K562 (cell line): ENCODE measurements around the gene LRRC61. TPM values are rescaled to one million over a fixed set of nuclear protein-coding genes. Genes with fewer than 3 reads are reported as not detected.

ENCODE experiments used
- ATF7 ChIP-seq: fragments of 450-650 bp; IDR thresholded peaks from 2 replicates; pipeline ENCODE4 v1.7.1; 2014; ENCODE audit warnings: mild to moderate bottlenecking, moderate library complexity
- COPS2 ChIP-seq: fragments of 450-650 bp; conservative IDR thresholded peaks from 2 replicates; pipeline ENCODE4 v1.6.1; 2016; ENCODE audit warnings: mild to moderate bottlenecking, moderate library complexity
- DPF2 ChIP-seq: fragments of 450-650 bp; IDR thresholded peaks from 2 replicates; pipeline ENCODE4 v1.6.1; 2016
- EP300 ChIP-seq: IDR thresholded peaks from 2 replicates; pipeline ENCODE4 v1.6.1; 2012; ENCODE audit warnings: low read length, improper control_type of control experiment
- GATA2 ChIP-seq: sonication (generic); formaldehyde crosslinking; IDR thresholded peaks from 2 replicates; pipeline ENCODE4 v1.4.0; 2020; ENCODE audit warnings: mild to moderate bottlenecking, missing genetic modification reagents
- HMGN3 ChIP-seq: IDR thresholded peaks from 2 replicates; pipeline ENCODE4 v1.6.1; 2011; ENCODE audit warnings: borderline replicate concordance, low read depth, mild to moderate bottlenecking, mixed read lengths, low read length; ENCODE audit not compliant: insufficient read length; ENCODE audit errors: extremely low read depth
- HNRNPH1 ChIP-seq: fragments of 200-400 bp; formaldehyde crosslinking; optimal IDR thresholded peaks from 2 replicates; pipeline ENCODE3; 2017; ENCODE audit warnings: low read depth, mild to moderate bottlenecking, low read length, moderate library complexity
- NELFE ChIP-seq: IDR thresholded peaks from 2 replicates; pipeline ENCODE4 v1.6.1; 2011; ENCODE audit warnings: mild to moderate bottlenecking; ENCODE audit not compliant: insufficient read depth, insufficient read length
- NFRKB ChIP-seq: fragments of 450-650 bp; IDR thresholded peaks from 2 replicates; pipeline ENCODE4 v1.6.1; 2016; ENCODE audit warnings: low read depth
- NFXL1 ChIP-seq: fragments of 450-650 bp; formaldehyde crosslinking; IDR thresholded peaks from 2 replicates; pipeline ENCODE4 v1.4.0; 2021; ENCODE audit warnings: mild to moderate bottlenecking
- NUFIP1 ChIP-seq: fragments of 450-650 bp; IDR thresholded peaks from 2 replicates; pipeline ENCODE4 v1.6.1; 2018; ENCODE audit not compliant: partially characterized antibody
- POLR2G ChIP-seq: fragments of 200-400 bp; formaldehyde crosslinking; IDR thresholded peaks from 2 replicates; pipeline ENCODE4 v1.6.1; 2017; ENCODE audit warnings: low read depth, mild to moderate bottlenecking, antibody characterized with exemption, low read length, moderate library complexity
- PYGO2 ChIP-seq: fragments of 450-650 bp; IDR thresholded peaks from 2 replicates; pipeline ENCODE4 v1.6.1; 2016; ENCODE audit warnings: mild to moderate bottlenecking, missing genetic modification characterization, moderate library complexity, missing compliant biosample characterization
- RB1 ChIP-seq: fragments of 450-650 bp; IDR thresholded peaks from 2 replicates; pipeline ENCODE4 v1.6.1; 2017; ENCODE audit warnings: low read depth, mild to moderate bottlenecking
- RNF2 ChIP-seq: sonication (generic); IDR thresholded peaks from 2 replicates; pipeline ENCODE4 v1.6.1; 2016
- SLC30A9 ChIP-seq: fragments of 250-450 bp; sonication (Bioruptor Pico); IDR thresholded peaks from 2 replicates; pipeline ENCODE4 v1.8.0; 2022; ENCODE audit warnings: mild to moderate bottlenecking, moderate library complexity
- SMAD2 ChIP-seq: fragments of 150-350 bp; IDR thresholded peaks from 2 replicates; pipeline ENCODE4 v1.6.1; 2014; ENCODE audit warnings: low read depth, mild to moderate bottlenecking, low read length
- SRSF7 ChIP-seq: fragments of 200-400 bp; formaldehyde crosslinking; optimal IDR thresholded peaks from 2 replicates; pipeline ENCODE3; 2017; ENCODE audit warnings: mild to moderate bottlenecking, low read depth, low read length
- TCF7L2 ChIP-seq: fragments of 150-350 bp; IDR thresholded peaks from 2 replicates; pipeline ENCODE4 v1.6.1; 2016; ENCODE audit warnings: low read depth, mild to moderate bottlenecking, low read length, moderate library complexity
- TCFL5 ChIP-seq: fragments of 250-450 bp; sonication (Bioruptor Pico); conservative IDR thresholded peaks from 2 replicates; pipeline ENCODE4 v1.6.1; 2021; ENCODE audit warnings: mild to moderate bottlenecking, moderate library complexity, matching md5 sums
- TEAD4 ChIP-seq, 2 experiments: sonication (generic) in 1 of 2; formaldehyde crosslinking in 1 of 2; IDR thresholded peaks; 2 replicates each; pipeline versions ENCODE4 v1.6.1 to v1.8.0; 2012 to 2022; ENCODE audit warnings: borderline replicate concordance in 1 of 2, inconsistent platforms in 1 of 2, low read length in 1 of 2, mild to moderate bottlenecking in 1 of 2, missing genetic modification reagents in 1 of 2
- ZFX ChIP-seq: sonication (generic); formaldehyde crosslinking; IDR thresholded peaks from 2 replicates; pipeline ENCODE4 v1.8.0; 2022; ENCODE audit warnings: mild to moderate bottlenecking, missing genetic modification reagents, moderate library complexity
- ZKSCAN8 ChIP-seq: fragments of 200-800 bp; sonication (Bioruptor generic); IDR thresholded peaks from 2 replicates; pipeline ENCODE4 v1.6.1; 2016; ENCODE audit warnings: missing genetic modification characterization, missing compliant biosample characterization
- ZNF184 ChIP-seq: sonication (generic); formaldehyde crosslinking; IDR thresholded peaks from 2 replicates; pipeline ENCODE4 v1.5.0; 2020; ENCODE audit warnings: missing genetic modification reagents
- ZNF263 ChIP-seq: sonication (generic); formaldehyde crosslinking; IDR thresholded peaks from 2 replicates; pipeline ENCODE4 v1.8.0; 2022; ENCODE audit warnings: mild to moderate bottlenecking, missing genetic modification reagents, borderline replicate concordance
- polyA plus RNA-seq, 8 experiments: library from polyadenylated mRNA; depleted of rRNA in 4 of 8; stranded (reverse) in 5 of 8; unstranded in 3 of 8; fragments of >200 nt; fragmentation: Nextera tagmentation in 2 of 8; fragmentation: Illumina TruSeq in 1 of 8; extraction: Ambion mirVana in 2 of 8; extraction: Trizol in 1 of 8; gene quantifications; 2 replicates each; pipeline versions ENCODE4 v1.2.1 to v1.2.3, GENCODE V29; 2011 to 2014; ENCODE audit warnings: inconsistent platforms in 1 of 8, missing spikeins in 1 of 8
- total RNA-seq, 7 experiments: library from RNA; depleted of rRNA in 6 of 7; stranded (reverse); fragments of >200 nt in 6 of 7; fragmentation: Illumina TruSeq in 2 of 7; extraction: Trizol in 2 of 7; gene quantifications; 2 replicates each; pipeline versions ENCODE4 v1.2.1 to v1.2.3, GENCODE V29; 2011 to 2021; ENCODE audit warnings: low replicate concordance in 1 of 7
- TF ChIP-seq, protein P1 (sequence below): sonication (generic); formaldehyde crosslinking; IDR thresholded peaks from 2 replicates; pipeline ENCODE4 v1.8.0; 2022; ENCODE audit warnings: missing genetic modification reagents, mild to moderate bottlenecking, borderline replicate concordance
- TF ChIP-seq, protein P2 (sequence below): fragments of 250-450 bp; sonication (Bioruptor Pico); IDR thresholded peaks from 2 replicates; pipeline ENCODE4 v1.9.0; 2021; ENCODE audit warnings: mild to moderate bottlenecking
- TF ChIP-seq, protein P3 (sequence below): fragments of 250-450 bp; sonication (Bioruptor Pico); IDR thresholded peaks from 2 replicates; pipeline ENCODE4 v1.8.0; 2022; ENCODE audit warnings: moderate library complexity, mild to moderate bottlenecking, inconsistent platforms

The LRRC61 gene
- total and polyA plus RNA-seq, 9 of the 15 experiments (the other 6 are each of a cell fraction or from before 2014, with no cell fraction given), result 1.3 to 55.2 (median 35.2) TPM

DNA sequence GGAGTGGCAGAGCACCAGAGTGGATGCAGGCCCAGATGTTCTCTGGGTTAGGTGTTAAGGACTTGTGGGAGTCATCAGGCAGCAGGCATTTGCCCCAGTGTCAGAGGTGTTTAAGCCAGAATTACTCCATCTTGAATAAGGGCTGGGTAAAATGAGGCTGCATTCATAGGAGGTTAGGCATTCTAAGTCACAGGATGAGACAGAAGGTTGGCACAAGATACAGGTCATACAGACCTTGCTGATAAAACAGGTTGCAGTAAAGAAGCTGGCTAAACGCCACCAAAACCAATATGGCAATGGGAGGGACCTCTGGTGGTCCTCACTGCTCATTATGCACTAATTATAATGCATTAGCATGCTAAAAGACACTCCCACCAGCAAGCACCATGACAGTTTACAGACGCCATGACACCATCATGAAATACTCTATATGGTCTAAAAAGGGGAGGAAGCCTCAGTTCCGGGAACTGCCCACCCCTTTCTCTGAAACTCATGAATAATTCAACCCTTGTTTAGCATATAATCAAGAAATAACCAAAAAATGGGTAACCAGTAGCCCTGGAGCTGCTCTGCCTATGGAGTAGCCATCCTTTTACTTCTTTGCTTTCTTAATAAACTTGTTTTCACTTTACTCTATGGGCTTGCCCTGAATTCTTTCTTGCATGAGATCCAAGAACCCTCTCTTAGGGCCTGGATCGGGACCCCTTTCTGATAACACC lies 882 bp upstream of the LRRC61 start (continued):
- TF ChIP-seq NFRKB (no peak), POLR2G (no peak), NELFE (no peak), SLC30A9 (CRISPR knock-in tag) (0 out of 2 replicates have a peak, but pooled peaks have one; percentile 60), PYGO2 (tag) (peak; percentile 86), SRSF7 (no peak), ZFX (CRISPR knock-in tag) (no peak), TCFL5 (CRISPR knock-in tag) (0 out of 2 replicates have a peak, but pooled peaks have one; percentile 49), RB1 (no peak), HNRNPH1 (no peak), NFXL1 (CRISPR knock-in tag) (peak; percentile 85), COPS2 (no peak), TCF7L2 (no peak), HMGN3 (no peak), GATA2 (CRISPR knock-in tag) (no peak), TEAD4 (IDR thresholded peaks at IDR 0.05; ENCODE audit: low read length) (no peak; the same call in 1 of the 2 replicates), TEAD4 (CRISPR knock-in tag; IDR thresholded peaks at IDR 0.05; ENCODE audit: borderline replicate concordance) (no peak), ZNF184 (CRISPR knock-in tag) (no peak), ZKSCAN8 (CRISPR knock-in tag) (no peak), RNF2 (no peak), DPF2 (no peak), ZNF263 (CRISPR knock-in tag) (no peak; the same call in 1 of the 2 replicates), NUFIP1 (peak; percentile 26), ATF7 (peak; percentile 8; the same call in 1 of the 2 replicates), EP300 (peak; percentile 32), SMAD2 (no peak)
- TF ChIP-seq, protein P1, sequence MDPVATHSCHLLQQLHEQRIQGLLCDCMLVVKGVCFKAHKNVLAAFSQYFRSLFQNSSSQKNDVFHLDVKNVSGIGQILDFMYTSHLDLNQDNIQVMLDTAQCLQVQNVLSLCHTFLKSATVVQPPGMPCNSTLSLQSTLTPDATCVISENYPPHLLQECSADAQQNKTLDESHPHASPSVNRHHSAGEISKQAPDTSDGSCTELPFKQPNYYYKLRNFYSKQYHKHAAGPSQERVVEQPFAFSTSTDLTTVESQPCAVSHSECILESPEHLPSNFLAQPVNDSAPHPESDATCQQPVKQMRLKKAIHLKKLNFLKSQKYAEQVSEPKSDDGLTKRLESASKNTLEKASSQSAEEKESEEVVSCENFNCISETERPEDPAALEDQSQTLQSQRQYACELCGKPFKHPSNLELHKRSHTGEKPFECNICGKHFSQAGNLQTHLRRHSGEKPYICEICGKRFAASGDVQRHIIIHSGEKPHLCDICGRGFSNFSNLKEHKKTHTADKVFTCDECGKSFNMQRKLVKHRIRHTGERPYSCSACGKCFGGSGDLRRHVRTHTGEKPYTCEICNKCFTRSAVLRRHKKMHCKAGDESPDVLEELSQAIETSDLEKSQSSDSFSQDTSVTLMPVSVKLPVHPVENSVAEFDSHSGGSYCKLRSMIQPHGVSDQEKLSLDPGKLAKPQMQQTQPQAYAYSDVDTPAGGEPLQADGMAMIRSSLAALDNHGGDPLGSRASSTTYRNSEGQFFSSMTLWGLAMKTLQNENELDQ (CRISPR knock-in tag), result no peak
- TF ChIP-seq, protein P2, sequence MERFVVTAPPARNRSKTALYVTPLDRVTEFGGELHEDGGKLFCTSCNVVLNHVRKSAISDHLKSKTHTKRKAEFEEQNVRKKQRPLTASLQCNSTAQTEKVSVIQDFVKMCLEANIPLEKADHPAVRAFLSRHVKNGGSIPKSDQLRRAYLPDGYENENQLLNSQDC (CRISPR knock-in tag), result no peak
- TF ChIP-seq, protein P3, sequence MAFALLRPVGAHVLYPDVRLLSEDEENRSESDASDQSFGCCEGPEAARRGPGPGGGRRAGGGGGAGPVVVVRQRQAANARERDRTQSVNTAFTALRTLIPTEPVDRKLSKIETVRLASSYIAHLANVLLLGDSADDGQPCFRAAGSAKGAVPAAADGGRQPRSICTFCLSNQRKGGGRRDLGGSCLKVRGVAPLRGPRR (CRISPR knock-in tag), result peak; percentile 93
